GM21390 (cell line): ENCODE results near the gene COPS3.

Experiments
- ATAC-seq: cut with Tn5 transposase; IDR thresholded peaks from one replicate; pipeline ENCODE4 v1.9.1; 2021; ENCODE audit not compliant: unreplicated experiment

The COPS3 gene

GRCh38 chr17:17196776-17197175, 84.3 kb downstream of the COPS3 start:
- no peak for ATAC-seq
